ENCODE data around the gene DISP1. TPM values are rescaled to one million over a fixed set of nuclear protein-coding genes. Genes with fewer than 3 reads are reported as not detected.

Gene DISP1
- total and polyA plus RNA-seq, 3 donors from 2014 or later, result 21.8 to 71.8 (median 50.6) TPM

- Histone ChIP-seq H3K4me3 (no peak overlapping the region), H3K27me3 (no peaks in the 10 kb centered on the region), H3K9me3 (no peaks in the 10 kb centered on the region), H3K4me1 (peaks cover 14% of the 10 kb centered on the region), H3K36me3 (ENCODE audit: low read depth, missing control alignments) (no peaks in the 10 kb centered on the region), H3K27ac (no peak overlapping the region)
- DNase-seq, result no peak
- TF ChIP-seq CTCF (IDR thresholded peaks at IDR 0.05) (no peak), POLR2A (IDR thresholded peaks at IDR 0.05) (no peak)
- 52 to 58% methylated on average over 1 of the region's 1 CpG for WGBS, 2 donors
- intact Hi-C loops (cut with DNase I; ENCODE audit: low total_unique reads), result no loop called here
These were observed 2.7 kb downstream of the DISP1 start for GRCh38 chr1:222817529-222817928.

DNA sequence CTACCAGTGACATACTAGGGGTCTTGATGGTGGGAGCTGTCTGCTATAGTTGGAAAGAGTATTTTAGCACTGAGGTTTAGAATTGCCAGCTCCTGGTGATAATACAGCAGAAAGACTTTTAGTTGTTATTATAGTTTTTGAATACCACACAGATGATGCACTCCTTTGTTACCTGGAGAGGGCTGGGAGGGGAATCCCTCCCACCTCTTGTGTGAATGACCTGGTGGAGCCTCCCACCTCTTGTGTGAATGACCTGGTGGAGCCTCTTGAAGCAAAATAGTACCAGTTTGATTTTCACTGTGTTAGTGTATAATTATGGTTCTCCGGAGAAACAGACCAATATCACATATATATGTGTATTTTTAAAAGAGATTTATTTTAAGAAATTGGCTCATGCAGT lies 3.3 kb downstream of the DISP1 start:
- no peak for TF ChIP-seq CTCF (IDR thresholded peaks at IDR 0.05)
- no peak for TF ChIP-seq POLR2A (IDR thresholded peaks at IDR 0.05)
- 86 to 100% methylated on average over 1 of the region's 1 CpG for WGBS, 2 donors
- intact Hi-C loops (cut with DNase I; ENCODE audit: low total_unique reads), result no loop called here
- Histone ChIP-seq H3K27me3 (no peaks in the 10 kb centered on the region), H3K27ac (no peak overlapping the region), H3K4me3 (no peak overlapping the region), H3K4me1 (peaks cover 14% of the 10 kb centered on the region), H3K36me3 (ENCODE audit: low read depth, missing control alignments) (no peaks in the 10 kb centered on the region), H3K9me3 (no peaks in the 10 kb centered on the region)
- DNase-seq, result no peak

DNA sequence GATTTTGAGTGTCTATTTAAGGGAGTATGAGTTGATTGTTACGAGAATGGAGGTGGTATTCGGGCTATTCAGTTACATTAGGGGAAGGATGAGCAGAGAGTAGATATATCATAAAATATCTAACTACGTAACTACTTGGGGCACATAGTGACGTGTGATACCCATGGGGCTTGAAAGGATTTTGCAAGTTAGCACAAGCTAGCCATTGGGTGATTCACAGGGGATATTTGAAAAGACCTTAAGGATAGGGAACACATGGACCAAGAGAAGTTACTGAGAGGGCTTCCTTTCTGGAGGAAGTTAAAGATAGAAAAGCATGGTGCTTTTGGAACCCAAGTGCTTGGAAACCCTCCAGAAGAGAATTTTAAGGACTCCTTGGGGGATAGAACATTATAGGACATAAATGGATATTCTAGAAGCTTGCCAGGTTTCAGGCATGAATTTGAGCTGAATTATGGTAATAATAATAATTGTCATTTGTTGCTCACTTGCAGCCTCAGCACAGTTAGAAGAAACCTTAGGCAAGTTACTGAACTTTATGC lies 5.4 kb downstream of the DISP1 start:
- 60 to 87% methylated on average over 4 of the region's 4 CpGs for WGBS, 2 donors
- Histone ChIP-seq H3K4me1 (peaks cover 10% of the 10 kb centered on the region), H3K27me3 (no peaks in the 10 kb centered on the region), H3K4me3 (no peak overlapping the region), H3K36me3 (ENCODE audit: low read depth, missing control alignments) (no peaks in the 10 kb centered on the region), H3K27ac (no peak overlapping the region), H3K9me3 (no peaks in the 10 kb centered on the region)
- TF ChIP-seq CTCF (IDR thresholded peaks at IDR 0.05) (no peak), POLR2A (IDR thresholded peaks at IDR 0.05) (no peak)
- intact Hi-C loops (cut with DNase I; ENCODE audit: low total_unique reads), result no loop called here
- DNase-seq, result no peak

GRCh38 chr1:222821239-222821638 lies 6.4 kb downstream of the DISP1 start:
- 94% methylated on average over 4 of the region's 4 CpGs for WGBS, 2 donors
- no peak for DNase-seq
- Histone ChIP-seq H3K27me3 (no peaks in the 10 kb centered on the region), H3K36me3 (ENCODE audit: low read depth, missing control alignments) (no peaks in the 10 kb centered on the region), H3K27ac (no peak overlapping the region), H3K9me3 (no peaks in the 10 kb centered on the region), H3K4me1 (peaks cover 2% of the 10 kb centered on the region), H3K4me3 (no peak overlapping the region)
- TF ChIP-seq POLR2A (IDR thresholded peaks at IDR 0.05) (no peak), CTCF (IDR thresholded peaks at IDR 0.05) (no peak)
- intact Hi-C loops (cut with DNase I; ENCODE audit: low total_unique reads), result no loop called here

GRCh38 chr1:222823695-222824094 lies 8.9 kb downstream of the DISP1 start:
- no peak for DNase-seq
- Histone ChIP-seq H3K36me3 (ENCODE audit: low read depth, missing control alignments) (no peaks in the 10 kb centered on the region), H3K27ac (no peak overlapping the region), H3K4me3 (no peak overlapping the region), H3K4me1 (no peaks in the 10 kb centered on the region), H3K9me3 (no peaks in the 10 kb centered on the region), H3K27me3 (no peaks in the 10 kb centered on the region)
- TF ChIP-seq CTCF (IDR thresholded peaks at IDR 0.05) (no peak), POLR2A (IDR thresholded peaks at IDR 0.05) (no peak)
- WGBS, 2 donors, result 82 to 83% methylated on average over 3 of the region's 3 CpGs
- intact Hi-C loops (cut with DNase I; ENCODE audit: low total_unique reads), result no loop called here
